Measurements from ENCODE around the gene PRICKLE1. TPM values are rescaled to one million over a fixed set of nuclear protein-coding genes. Genes with fewer than 3 reads are reported as not detected.

Gene PRICKLE1
- total RNA-seq, 1 experiment from 2014 or later = 1.1 TPM

DNA sequence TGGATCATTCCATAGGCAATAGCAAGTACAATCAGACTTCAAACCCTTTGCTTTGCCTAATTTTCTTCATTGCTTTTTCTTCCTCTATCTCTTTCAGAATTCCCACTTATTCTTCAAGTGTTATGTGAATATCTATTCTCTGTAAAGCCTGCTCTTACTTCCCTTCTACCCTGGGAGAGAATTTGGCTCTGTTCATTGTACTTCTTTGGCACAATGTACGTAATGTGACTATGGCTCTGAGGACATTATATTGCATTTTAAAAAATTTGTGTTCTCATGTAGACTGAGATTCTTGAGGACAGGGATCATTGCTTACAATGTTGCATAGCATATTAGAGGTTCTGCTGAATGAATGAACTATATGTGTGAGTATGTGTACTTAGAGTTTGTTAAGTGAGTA, 16.9 kb upstream of the PRICKLE1 start:
- H3K36me3 ChIP-seq (ENCODE audit: insufficient read depth, low read length) = no peaks in the 10 kb centered on the region
- no peak for DNase-seq
- no peaks in the 10 kb centered on the region for H3K27me3 ChIP-seq (ENCODE audit: low read length)
- no peaks in the 10 kb centered on the region for H3K9me3 ChIP-seq (ENCODE audit: low read length)
- H4K20me1 ChIP-seq (ENCODE audit: insufficient read depth, low read depth, low read length) = no peaks in the 10 kb centered on the region
- H3K4me2 ChIP-seq (ENCODE audit: low read depth, low read length, poor library complexity, severe bottlenecking) = no peak overlapping the region
- no peak overlapping the region for H3K9ac ChIP-seq (ENCODE audit: low read length)
- H3K79me2 ChIP-seq (ENCODE audit: low read length) = no peaks in the 10 kb centered on the region
- H2AFZ ChIP-seq (ENCODE audit: low read length) = no peak overlapping the region
- H3K4me1 ChIP-seq (ENCODE audit: low read length) = no peaks in the 10 kb centered on the region
- no peak overlapping the region for H3K4me3 ChIP-seq (ENCODE audit: low read length)
- H3K27ac ChIP-seq (ENCODE audit: low read length) = no peak overlapping the region
- no peaks in the 10 kb centered on the region for H3K9me2 ChIP-seq (replicated peaks; ENCODE audit: insufficient read depth, low read length)

DNA sequence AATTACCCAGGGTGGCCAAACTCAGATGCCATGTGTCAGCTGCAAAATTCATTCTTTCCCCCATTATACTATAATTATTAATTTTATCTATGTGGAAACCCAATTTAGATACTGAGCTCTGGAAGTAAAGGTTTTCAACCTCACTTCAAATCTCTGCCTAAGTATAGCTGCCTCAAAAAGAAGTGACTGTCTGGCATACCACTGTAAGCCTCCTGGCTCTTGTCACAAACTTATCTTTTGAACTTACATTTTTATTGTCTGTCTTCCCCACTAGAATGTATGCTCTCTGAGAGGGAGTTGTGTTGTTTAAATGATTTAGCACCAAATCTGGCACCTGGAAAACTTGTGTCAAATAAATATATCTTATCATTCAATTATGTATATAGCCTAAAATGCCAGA, 16.1 kb upstream of the PRICKLE1 start:
- Histone ChIP-seq H3K4me3 (ENCODE audit: low read length) (no peak overlapping the region), H3K79me2 (ENCODE audit: low read length) (no peaks in the 10 kb centered on the region), H3K27ac (ENCODE audit: low read length) (no peak overlapping the region), H2AFZ (ENCODE audit: low read length) (no peak overlapping the region), H3K27me3 (ENCODE audit: low read length) (no peaks in the 10 kb centered on the region), H3K4me2 (ENCODE audit: low read depth, low read length, poor library complexity, severe bottlenecking) (no peak overlapping the region), H3K9ac (ENCODE audit: low read length) (no peak overlapping the region), H3K9me3 (ENCODE audit: low read length) (no peaks in the 10 kb centered on the region), H4K20me1 (ENCODE audit: insufficient read depth, low read depth, low read length) (no peaks in the 10 kb centered on the region), H3K9me2 (replicated peaks; ENCODE audit: insufficient read depth, low read length) (no peaks in the 10 kb centered on the region), H3K36me3 (ENCODE audit: insufficient read depth, low read length) (no peaks in the 10 kb centered on the region), H3K4me1 (ENCODE audit: low read length) (no peaks in the 10 kb centered on the region)
- DNase-seq = no peak

DNA sequence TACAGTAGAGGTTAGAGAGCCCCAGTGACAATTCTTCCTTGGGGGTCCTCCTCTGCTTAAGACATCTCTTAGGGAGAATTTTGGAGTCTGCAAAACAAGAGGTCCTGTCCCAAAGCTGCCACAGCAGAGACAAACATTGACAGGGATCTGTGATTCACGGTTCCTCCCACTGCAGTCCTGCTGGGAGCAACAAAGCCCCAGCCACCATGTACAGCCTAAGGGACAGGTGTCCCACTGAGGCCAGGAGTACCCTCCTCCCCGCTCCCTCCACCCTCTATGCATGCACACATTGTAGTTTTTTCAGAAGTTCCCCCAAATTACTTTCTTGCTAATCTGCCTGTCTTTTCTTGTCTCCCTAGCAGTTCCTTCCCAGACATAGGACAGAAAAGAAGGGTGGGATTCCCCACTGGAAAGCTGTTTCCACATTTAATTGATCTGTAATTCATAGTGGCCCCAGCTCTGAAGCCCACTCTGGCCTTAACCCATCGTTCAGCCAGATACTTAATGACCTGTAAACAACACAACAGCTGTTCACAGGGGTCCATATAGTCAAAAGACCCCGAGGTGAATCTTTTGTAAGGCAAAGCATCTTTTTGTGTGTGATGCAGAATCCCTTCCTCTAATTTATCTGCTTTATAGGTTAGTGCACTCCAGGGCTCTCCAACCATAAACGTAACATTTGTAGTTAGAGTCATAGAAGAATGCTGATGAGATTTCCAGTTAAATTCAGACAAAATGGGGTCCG, 13.9 kb upstream of the PRICKLE1 start:
- H3K27me3 ChIP-seq (ENCODE audit: low read length) = no peaks in the 10 kb centered on the region
- H3K4me1 ChIP-seq (ENCODE audit: low read length) = no peaks in the 10 kb centered on the region
- no peak for DNase-seq
- no peak overlapping the region for H3K4me3 ChIP-seq (ENCODE audit: low read length)
- H3K4me2 ChIP-seq (ENCODE audit: low read depth, low read length, poor library complexity, severe bottlenecking) = no peak overlapping the region
- no peaks in the 10 kb centered on the region for H3K9me2 ChIP-seq (replicated peaks; ENCODE audit: insufficient read depth, low read length)
- H2AFZ ChIP-seq (ENCODE audit: low read length) = no peak overlapping the region
- no peaks in the 10 kb centered on the region for H3K79me2 ChIP-seq (ENCODE audit: low read length)
- no peaks in the 10 kb centered on the region for H3K9me3 ChIP-seq (ENCODE audit: low read length)
- no peaks in the 10 kb centered on the region for H4K20me1 ChIP-seq (ENCODE audit: insufficient read depth, low read depth, low read length)
- no peak overlapping the region for H3K9ac ChIP-seq (ENCODE audit: low read length)
- no peaks in the 10 kb centered on the region for H3K36me3 ChIP-seq (ENCODE audit: insufficient read depth, low read length)
- no peak overlapping the region for H3K27ac ChIP-seq (ENCODE audit: low read length)

DNA sequence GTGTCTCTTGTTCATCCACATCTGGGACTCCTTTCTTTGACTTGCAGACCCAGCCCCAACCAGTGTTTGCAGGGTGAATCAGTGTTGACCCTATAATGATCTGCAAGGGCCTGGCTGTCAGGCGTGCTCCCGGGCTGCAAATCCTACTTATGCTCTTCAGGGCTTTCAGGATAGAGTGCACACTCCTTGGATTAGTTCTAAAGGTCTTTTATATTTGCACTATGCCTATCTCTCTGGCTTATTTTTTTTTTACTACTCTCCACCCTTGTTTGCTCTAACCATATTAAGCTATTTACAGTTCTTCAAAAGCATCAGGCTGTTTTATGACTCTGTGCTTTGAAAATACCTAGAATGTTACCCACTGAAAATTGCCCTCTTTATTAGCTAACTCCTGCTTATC, 4.3 kb upstream of the PRICKLE1 start:
- no peak overlapping the region for H3K4me3 ChIP-seq (ENCODE audit: low read length)
- H3K4me2 ChIP-seq (ENCODE audit: low read depth, low read length, poor library complexity, severe bottlenecking) = no peak overlapping the region
- H3K36me3 ChIP-seq (ENCODE audit: insufficient read depth, low read length) = no peaks in the 10 kb centered on the region
- no peak overlapping the region for H3K27ac ChIP-seq (ENCODE audit: low read length)
- no peaks in the 10 kb centered on the region for H3K9me2 ChIP-seq (replicated peaks; ENCODE audit: insufficient read depth, low read length)
- no peak overlapping the region for H2AFZ ChIP-seq (ENCODE audit: low read length)
- no peak for DNase-seq
- H3K79me2 ChIP-seq (ENCODE audit: low read length) = no peaks in the 10 kb centered on the region
- no peaks in the 10 kb centered on the region for H3K27me3 ChIP-seq (ENCODE audit: low read length)
- H3K9me3 ChIP-seq (ENCODE audit: low read length) = no peaks in the 10 kb centered on the region
- no peaks in the 10 kb centered on the region for H3K4me1 ChIP-seq (ENCODE audit: low read length)
- H3K9ac ChIP-seq (ENCODE audit: low read length) = no peak overlapping the region
- no peaks in the 10 kb centered on the region for H4K20me1 ChIP-seq (ENCODE audit: insufficient read depth, low read depth, low read length)

DNA sequence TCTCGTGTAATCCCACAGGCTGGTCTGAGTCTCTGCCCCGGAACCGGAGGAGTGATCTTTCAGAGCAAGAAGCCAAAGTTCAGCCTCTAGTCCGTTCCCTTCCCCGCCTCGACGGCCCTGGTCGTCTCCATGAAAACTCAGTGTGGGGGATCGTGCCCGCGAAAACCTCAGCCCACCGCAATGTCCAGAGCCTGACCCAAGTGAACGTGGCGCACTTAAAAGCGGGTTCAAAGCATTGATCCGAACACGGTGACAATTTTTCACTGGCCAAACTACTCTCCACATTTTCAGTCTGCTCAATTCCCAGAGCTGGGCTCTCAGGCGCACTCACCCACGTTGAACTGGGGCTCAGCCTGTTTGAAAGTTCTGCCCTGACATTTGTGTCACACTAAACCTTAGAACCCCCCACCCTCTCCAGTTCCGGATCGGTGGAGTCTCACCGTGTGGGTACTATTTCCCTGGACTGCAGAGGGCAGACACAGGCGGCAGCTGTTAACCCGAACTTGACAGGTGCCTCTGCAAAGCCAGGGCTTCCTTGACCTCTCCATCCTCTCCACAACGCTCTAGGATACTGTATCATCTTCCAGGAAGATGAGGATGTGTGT, 886 bp upstream of the PRICKLE1 start:
- no peak overlapping the region for H3K4me2 ChIP-seq (ENCODE audit: low read depth, low read length, poor library complexity, severe bottlenecking)
- no peaks in the 10 kb centered on the region for H3K27me3 ChIP-seq (ENCODE audit: low read length)
- H3K4me1 ChIP-seq (ENCODE audit: low read length) = no peaks in the 10 kb centered on the region
- no peak overlapping the region for H3K4me3 ChIP-seq (ENCODE audit: low read length)
- no peaks in the 10 kb centered on the region for H3K36me3 ChIP-seq (ENCODE audit: insufficient read depth, low read length)
- H3K9ac ChIP-seq (ENCODE audit: low read length) = no peak overlapping the region
- no peak overlapping the region for H3K27ac ChIP-seq (ENCODE audit: low read length)
- no peaks in the 10 kb centered on the region for H3K9me3 ChIP-seq (ENCODE audit: low read length)
- no peaks in the 10 kb centered on the region for H3K79me2 ChIP-seq (ENCODE audit: low read length)
- H4K20me1 ChIP-seq (ENCODE audit: insufficient read depth, low read depth, low read length) = no peaks in the 10 kb centered on the region
- H2AFZ ChIP-seq (ENCODE audit: low read length) = no peak overlapping the region
- no peak for DNase-seq
- H3K9me2 ChIP-seq (replicated peaks; ENCODE audit: insufficient read depth, low read length) = no peaks in the 10 kb centered on the region

DNA sequence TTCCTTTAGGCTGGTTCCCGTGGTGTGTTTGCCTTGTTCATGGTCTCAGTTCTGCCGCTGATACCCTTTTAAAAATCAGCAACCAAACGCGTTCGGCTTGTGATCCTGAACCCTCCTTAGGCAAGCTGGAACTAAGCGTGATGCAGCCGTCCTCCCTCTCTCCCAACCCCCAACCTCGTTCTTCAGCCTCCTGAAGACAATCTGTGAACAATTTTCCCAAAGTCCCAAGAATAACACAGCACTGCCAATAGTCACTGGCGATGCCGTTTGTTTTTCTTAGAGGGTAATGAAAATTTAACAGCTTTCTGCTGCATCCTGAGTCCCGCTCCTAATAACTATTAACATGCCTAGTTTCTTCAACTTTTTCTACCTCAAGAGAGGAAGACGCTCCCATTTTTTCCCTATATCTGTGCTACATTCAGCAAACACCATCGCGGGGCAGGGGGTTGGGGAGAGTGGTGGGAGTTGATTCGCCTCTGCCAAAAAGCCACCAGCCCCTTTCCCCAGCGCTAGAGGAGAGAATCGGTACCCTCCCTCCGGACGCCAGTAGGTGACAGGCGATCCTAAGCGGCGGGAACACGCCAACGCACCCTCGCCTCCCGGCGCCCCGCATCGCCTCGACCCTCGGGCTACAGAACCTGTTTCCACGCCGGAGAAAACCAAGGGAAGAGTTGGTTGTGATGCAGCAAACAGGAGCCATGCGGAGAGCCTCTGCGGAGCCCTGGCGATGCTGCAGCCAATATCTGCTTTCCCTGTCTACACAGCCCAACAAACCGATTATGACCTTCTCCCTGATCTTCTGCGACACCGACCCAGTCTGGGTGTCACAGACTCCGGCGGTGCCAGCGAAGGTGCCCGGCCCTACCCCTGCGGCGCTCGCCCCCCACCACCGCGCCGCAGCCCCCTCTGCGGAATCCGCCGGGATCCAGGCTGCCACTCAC, 752 bp downstream of the PRICKLE1 start:
- Histone ChIP-seq H3K9me2 (replicated peaks; ENCODE audit: insufficient read depth, low read length) (no peaks in the 10 kb centered on the region), H3K4me3 (ENCODE audit: low read length) (no peak overlapping the region), H3K4me2 (ENCODE audit: low read depth, low read length, poor library complexity, severe bottlenecking) (no peak overlapping the region), H3K27ac (ENCODE audit: low read length) (no peak overlapping the region), H4K20me1 (ENCODE audit: insufficient read depth, low read depth, low read length) (no peaks in the 10 kb centered on the region), H3K27me3 (ENCODE audit: low read length) (no peaks in the 10 kb centered on the region), H3K9me3 (ENCODE audit: low read length) (no peaks in the 10 kb centered on the region), H3K79me2 (ENCODE audit: low read length) (no peaks in the 10 kb centered on the region), H3K9ac (ENCODE audit: low read length) (no peak overlapping the region), H3K36me3 (ENCODE audit: insufficient read depth, low read length) (no peaks in the 10 kb centered on the region), H2AFZ (ENCODE audit: low read length) (no peak overlapping the region), H3K4me1 (ENCODE audit: low read length) (no peaks in the 10 kb centered on the region)
- DNase-seq = no peak

DNA sequence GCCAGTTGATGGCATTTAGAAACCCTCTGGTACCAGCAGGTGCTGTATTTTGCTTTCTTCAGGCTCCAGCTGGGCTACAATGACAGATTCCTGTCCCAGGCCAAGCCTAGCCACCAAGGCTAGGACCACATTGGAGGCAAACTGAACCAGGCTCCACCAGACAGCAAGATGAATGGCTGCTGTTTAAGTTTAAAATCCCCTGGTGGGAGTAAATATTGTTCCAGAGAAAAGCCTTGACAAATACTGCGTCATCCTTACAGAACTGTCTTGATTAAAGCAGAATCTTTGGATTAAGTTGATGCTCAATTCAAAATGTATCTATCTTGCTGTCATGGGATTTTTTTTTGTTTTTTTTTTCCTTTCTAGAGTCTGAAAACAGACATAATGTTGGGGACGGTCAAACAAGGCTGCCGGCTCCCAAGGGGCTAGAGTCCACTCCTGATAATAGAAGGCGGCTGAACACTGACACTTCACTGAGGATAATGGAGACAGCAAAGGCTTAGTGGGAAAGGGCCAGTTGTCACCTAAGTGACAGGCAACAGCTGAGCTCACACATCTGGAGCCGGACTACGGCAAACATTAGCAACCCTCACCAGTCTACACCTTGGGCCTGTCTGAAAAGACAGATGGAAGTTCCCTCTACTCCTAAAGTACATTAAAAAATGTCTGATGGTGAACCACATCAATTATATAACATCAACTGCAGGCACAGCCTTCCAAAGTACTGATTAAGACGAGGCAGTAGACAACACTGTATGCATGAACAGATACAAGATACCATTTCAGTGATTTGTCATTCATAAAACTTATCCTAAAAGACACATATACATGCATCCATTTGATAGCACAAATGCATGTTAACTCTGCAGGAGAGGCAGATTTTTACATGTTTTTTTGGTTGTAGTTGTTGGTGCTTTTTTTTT, 1.7 kb downstream of the PRICKLE1 start:
- H3K27ac ChIP-seq (ENCODE audit: low read length) = no peak overlapping the region
- H3K27me3 ChIP-seq (ENCODE audit: low read length) = no peaks in the 10 kb centered on the region
- H3K79me2 ChIP-seq (ENCODE audit: low read length) = no peaks in the 10 kb centered on the region
- no peak for DNase-seq
- H3K9ac ChIP-seq (ENCODE audit: low read length) = no peak overlapping the region
- no peaks in the 10 kb centered on the region for H3K36me3 ChIP-seq (ENCODE audit: insufficient read depth, low read length)
- H3K4me1 ChIP-seq (ENCODE audit: low read length) = no peaks in the 10 kb centered on the region
- no peak overlapping the region for H2AFZ ChIP-seq (ENCODE audit: low read length)
- H3K4me2 ChIP-seq (ENCODE audit: low read depth, low read length, poor library complexity, severe bottlenecking) = no peak overlapping the region
- H4K20me1 ChIP-seq (ENCODE audit: insufficient read depth, low read depth, low read length) = no peaks in the 10 kb centered on the region
- no peaks in the 10 kb centered on the region for H3K9me2 ChIP-seq (replicated peaks; ENCODE audit: insufficient read depth, low read length)
- H3K9me3 ChIP-seq (ENCODE audit: low read length) = no peaks in the 10 kb centered on the region
- H3K4me3 ChIP-seq (ENCODE audit: low read length) = no peak overlapping the region
